ENCODE results near the gene SLC16A11. TPM values are rescaled to one million over a fixed set of nuclear protein-coding genes. Genes with fewer than 3 reads are reported as not detected.
"Not testable (repeated sequence)": the region's sequence is repeated elsewhere in the genome, so short reads cannot be mapped to it uniquely, and the experiment has no call there.

SLC16A11 gene
- total and polyA plus RNA-seq, 2 donors (not counting 1 experiment from before 2014, with no cell fraction given): 0.17 TPM; not detected in 1

DNA sequence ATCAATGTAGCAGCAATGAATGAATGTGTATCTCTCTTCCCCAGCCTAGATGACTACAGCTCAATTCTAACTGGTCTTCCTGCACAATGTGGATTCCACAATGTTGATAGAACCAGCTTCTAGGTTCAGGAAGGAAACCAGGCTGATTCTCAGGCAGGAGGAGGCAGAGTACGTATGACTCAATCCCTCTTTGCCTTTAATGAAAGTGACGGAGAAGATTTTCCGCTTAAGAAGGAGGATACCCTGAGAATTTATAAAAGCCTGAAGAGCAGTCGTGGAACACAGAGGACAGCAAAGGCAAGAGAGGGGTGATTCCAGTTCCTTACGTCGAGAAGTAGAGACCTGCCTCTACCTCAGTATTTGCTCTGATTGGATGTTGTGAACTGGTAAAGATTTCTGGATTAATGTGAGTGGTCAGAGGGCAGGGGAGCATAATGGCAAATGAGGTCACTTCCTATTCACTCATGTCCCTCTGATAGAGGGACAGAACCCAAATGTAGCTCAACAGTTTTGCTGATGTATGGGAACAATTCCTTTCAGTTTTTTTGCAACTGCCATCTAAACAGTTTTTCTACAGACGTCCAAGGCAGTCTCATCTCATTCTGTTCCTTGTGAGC is 15.0 kb upstream of the SLC16A11 start:
- peak in 1 of 2 donors; percentile 66 for DNase-seq (ENCODE audit: low read depth in 2 of 2)
- TF ChIP-seq, protein P1, sequence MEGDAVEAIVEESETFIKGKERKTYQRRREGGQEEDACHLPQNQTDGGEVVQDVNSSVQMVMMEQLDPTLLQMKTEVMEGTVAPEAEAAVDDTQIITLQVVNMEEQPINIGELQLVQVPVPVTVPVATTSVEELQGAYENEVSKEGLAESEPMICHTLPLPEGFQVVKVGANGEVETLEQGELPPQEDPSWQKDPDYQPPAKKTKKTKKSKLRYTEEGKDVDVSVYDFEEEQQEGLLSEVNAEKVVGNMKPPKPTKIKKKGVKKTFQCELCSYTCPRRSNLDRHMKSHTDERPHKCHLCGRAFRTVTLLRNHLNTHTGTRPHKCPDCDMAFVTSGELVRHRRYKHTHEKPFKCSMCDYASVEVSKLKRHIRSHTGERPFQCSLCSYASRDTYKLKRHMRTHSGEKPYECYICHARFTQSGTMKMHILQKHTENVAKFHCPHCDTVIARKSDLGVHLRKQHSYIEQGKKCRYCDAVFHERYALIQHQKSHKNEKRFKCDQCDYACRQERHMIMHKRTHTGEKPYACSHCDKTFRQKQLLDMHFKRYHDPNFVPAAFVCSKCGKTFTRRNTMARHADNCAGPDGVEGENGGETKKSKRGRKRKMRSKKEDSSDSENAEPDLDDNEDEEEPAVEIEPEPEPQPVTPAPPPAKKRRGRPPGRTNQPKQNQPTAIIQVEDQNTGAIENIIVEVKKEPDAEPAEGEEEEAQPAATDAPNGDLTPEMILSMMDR (conservative IDR thresholded peaks at IDR 0.05 in 1 of 2, IDR thresholded peaks at IDR 0.05 in 1 of 2; ENCODE audit: low read depth in 1 of 2, low read length in 2 of 2): no peak
- no peak for TF ChIP-seq EZH2 (IDR thresholded peaks at IDR 0.05; ENCODE audit: low read length, missing control alignments)
- H3K9ac ChIP-seq (ENCODE audit: insufficient read depth, low read length): no peak overlapping the region
- H4K20me1 ChIP-seq (ENCODE audit: control insufficient read depth, extremely low read depth, insufficient read depth, low read length): no peaks in the 10 kb centered on the region
- no peak overlapping the region for H2AFZ ChIP-seq (ENCODE audit: low read length)
- no peak overlapping the region for H3K27ac ChIP-seq (ENCODE audit: insufficient read depth, low read length)
- H3K79me2 ChIP-seq (ENCODE audit: control insufficient read depth, insufficient read depth, low read length): no peaks in the 10 kb centered on the region
- H3K9me3 ChIP-seq (ENCODE audit: control insufficient read depth, insufficient read depth, low read depth, low read length): no peaks in the 10 kb centered on the region
- H3K36me3 ChIP-seq (ENCODE audit: control insufficient read depth, insufficient read depth, low read length): no peaks in the 10 kb centered on the region
- H3K4me3 ChIP-seq (replicated peaks in 1 of 4; ENCODE audit: control extremely low read depth in 1 of 4, insufficient read depth in 1 of 4, low read depth in 3 of 4, low read length in 4 of 4): no peak overlapping the region
- peaks cover 3% of the 10 kb centered on the region for H3K4me1 ChIP-seq (ENCODE audit: control insufficient read depth, extremely low read depth, insufficient read depth, low read length)
- H3K4me2 ChIP-seq (ENCODE audit: extremely low read depth, insufficient read depth, low read length): no peak overlapping the region
- no peaks in the 10 kb centered on the region for H3K27me3 ChIP-seq (ENCODE audit: control insufficient read depth, insufficient read depth, low read length)

GRCh38 chr17:7056386-7056785 is 12.5 kb upstream of the SLC16A11 start:
- Histone ChIP-seq H3K4me2 (ENCODE audit: extremely low read depth, insufficient read depth, low read length) (no peak overlapping the region), H3K79me2 (ENCODE audit: control insufficient read depth, insufficient read depth, low read length) (no peaks in the 10 kb centered on the region), H3K9ac (ENCODE audit: insufficient read depth, low read length) (no peak overlapping the region), H2AFZ (ENCODE audit: low read length) (no peak overlapping the region), H3K27ac (ENCODE audit: insufficient read depth, low read length) (no peak overlapping the region), H3K9me3 (ENCODE audit: control insufficient read depth, insufficient read depth, low read depth, low read length) (no peaks in the 10 kb centered on the region), H3K4me1 (ENCODE audit: control insufficient read depth, extremely low read depth, insufficient read depth, low read length) (peaks cover 3% of the 10 kb centered on the region), H3K4me3 (replicated peaks in 1 of 4; ENCODE audit: control extremely low read depth in 1 of 4, insufficient read depth in 1 of 4, low read depth in 3 of 4, low read length in 4 of 4) (no peak overlapping the region), H4K20me1 (ENCODE audit: control insufficient read depth, extremely low read depth, insufficient read depth, low read length) (no peaks in the 10 kb centered on the region), H3K36me3 (ENCODE audit: control insufficient read depth, insufficient read depth, low read length) (no peaks in the 10 kb centered on the region), H3K27me3 (ENCODE audit: control insufficient read depth, insufficient read depth, low read length) (peaks cover 3% of the 10 kb centered on the region)
- TF ChIP-seq, protein P1 (conservative IDR thresholded peaks at IDR 0.05 in 1 of 2, IDR thresholded peaks at IDR 0.05 in 1 of 2; ENCODE audit: low read depth in 1 of 2, low read length in 2 of 2): no peak
- TF ChIP-seq EZH2 (IDR thresholded peaks at IDR 0.05; ENCODE audit: low read length, missing control alignments): no peak
- DNase-seq (ENCODE audit: low read depth in 2 of 2): peak in 1 of 2 donors; percentile 53

- not testable (repeated sequence) for H3K4me1 ChIP-seq (ENCODE audit: control insufficient read depth, extremely low read depth, insufficient read depth, low read length); H3K36me3 ChIP-seq (ENCODE audit: control insufficient read depth, insufficient read depth, low read length); H2AFZ ChIP-seq (ENCODE audit: low read length); H3K4me2 ChIP-seq (ENCODE audit: extremely low read depth, insufficient read depth, low read length); H3K27ac ChIP-seq (ENCODE audit: insufficient read depth, low read length); H3K4me3 ChIP-seq (replicated peaks in 1 of 4; ENCODE audit: control extremely low read depth in 1 of 4, insufficient read depth in 1 of 4, low read depth in 3 of 4, low read length in 4 of 4); H3K9ac ChIP-seq (ENCODE audit: insufficient read depth, low read length); DNase-seq (ENCODE audit: low read depth in 2 of 2); H4K20me1 ChIP-seq (ENCODE audit: control insufficient read depth, extremely low read depth, insufficient read depth, low read length); H3K9me3 ChIP-seq (ENCODE audit: control insufficient read depth, insufficient read depth, low read depth, low read length); H3K79me2 ChIP-seq (ENCODE audit: control insufficient read depth, insufficient read depth, low read length); H3K27me3 ChIP-seq (ENCODE audit: control insufficient read depth, insufficient read depth, low read length)
Measured at GRCh38 chr17:7050583-7050982, 6.7 kb upstream of the SLC16A11 start.

All from fibroblast of lung (primary cell).